ENCODE data around the gene F2RL1. TPM values are rescaled to one million over a fixed set of nuclear protein-coding genes. Genes with fewer than 3 reads are reported as not detected.

The F2RL1 gene
- total RNA-seq, 1 donor from 2014 or later: 2.0 TPM

DNA sequence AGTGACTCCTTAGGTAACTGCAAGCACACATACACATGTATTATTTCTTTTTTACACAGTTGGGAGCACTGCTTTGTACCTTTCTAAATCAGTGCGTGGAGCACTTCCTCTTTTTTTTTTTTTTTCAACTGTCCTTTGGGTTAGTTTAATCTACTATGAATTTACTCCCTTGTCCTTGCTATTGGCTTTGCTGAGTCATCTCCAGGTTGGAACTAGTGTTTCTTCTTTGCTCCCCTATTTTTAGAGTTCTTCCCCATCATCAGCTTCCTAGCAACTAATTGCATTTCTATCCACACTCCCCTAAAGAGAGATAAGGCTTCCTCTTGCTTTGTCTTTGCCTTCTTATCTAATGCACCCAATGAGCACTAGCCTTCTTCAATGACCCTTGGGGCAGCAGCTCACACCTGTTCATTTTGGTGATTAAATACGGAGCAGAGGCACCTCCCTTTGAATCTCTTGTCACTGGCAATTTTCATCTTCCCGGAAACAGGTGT, 55.3 kb downstream of the F2RL1 start:
- intact Hi-C loops (cut with micrococcal nuclease): no loop called here
- Histone ChIP-seq H3K4me3 (no peak overlapping the region), H3K27me3 (ENCODE audit: low read depth) (no peaks in the 10 kb centered on the region), H3K27ac (replicated peaks) (no peak overlapping the region), H3K36me3 (no peaks in the 10 kb centered on the region), H3K4me1 (no peaks in the 10 kb centered on the region), H3K9me3 (replicated peaks) (no peaks in the 10 kb centered on the region)
- no peak for DNase-seq
- TF ChIP-seq, protein P1, sequence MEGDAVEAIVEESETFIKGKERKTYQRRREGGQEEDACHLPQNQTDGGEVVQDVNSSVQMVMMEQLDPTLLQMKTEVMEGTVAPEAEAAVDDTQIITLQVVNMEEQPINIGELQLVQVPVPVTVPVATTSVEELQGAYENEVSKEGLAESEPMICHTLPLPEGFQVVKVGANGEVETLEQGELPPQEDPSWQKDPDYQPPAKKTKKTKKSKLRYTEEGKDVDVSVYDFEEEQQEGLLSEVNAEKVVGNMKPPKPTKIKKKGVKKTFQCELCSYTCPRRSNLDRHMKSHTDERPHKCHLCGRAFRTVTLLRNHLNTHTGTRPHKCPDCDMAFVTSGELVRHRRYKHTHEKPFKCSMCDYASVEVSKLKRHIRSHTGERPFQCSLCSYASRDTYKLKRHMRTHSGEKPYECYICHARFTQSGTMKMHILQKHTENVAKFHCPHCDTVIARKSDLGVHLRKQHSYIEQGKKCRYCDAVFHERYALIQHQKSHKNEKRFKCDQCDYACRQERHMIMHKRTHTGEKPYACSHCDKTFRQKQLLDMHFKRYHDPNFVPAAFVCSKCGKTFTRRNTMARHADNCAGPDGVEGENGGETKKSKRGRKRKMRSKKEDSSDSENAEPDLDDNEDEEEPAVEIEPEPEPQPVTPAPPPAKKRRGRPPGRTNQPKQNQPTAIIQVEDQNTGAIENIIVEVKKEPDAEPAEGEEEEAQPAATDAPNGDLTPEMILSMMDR (IDR thresholded peaks at IDR 0.05; ENCODE audit: borderline replicate concordance): no peak

Other genes starting within 250 kb of the F2RL1 start
- 0.22 TPM for gene F2RL2, start 195.6 kb upstream of the F2RL1 start, total RNA-seq
- gene F2R, start 102.9 kb upstream of the F2RL1 start, total RNA-seq: 9.4 TPM
- not detected for gene S100Z, start 31.0 kb downstream of the F2RL1 start, total RNA-seq
- 0.63 TPM for gene CRHBP, start 134.0 kb downstream of the F2RL1 start, total RNA-seq
- 16.2 TPM for gene AGGF1, start 211.4 kb downstream of the F2RL1 start, total RNA-seq